Measurements from ENCODE around the gene CLSTN1. TPM values are rescaled to one million over a fixed set of nuclear protein-coding genes. Genes with fewer than 3 reads are reported as not detected.
"Not testable (repeated sequence)": the region's sequence is repeated elsewhere in the genome, so short reads cannot be mapped to it uniquely, and the experiment has no call there.

Gene CLSTN1
- total RNA-seq, 1 donor from 2014 or later, result 75.4 TPM

DNA sequence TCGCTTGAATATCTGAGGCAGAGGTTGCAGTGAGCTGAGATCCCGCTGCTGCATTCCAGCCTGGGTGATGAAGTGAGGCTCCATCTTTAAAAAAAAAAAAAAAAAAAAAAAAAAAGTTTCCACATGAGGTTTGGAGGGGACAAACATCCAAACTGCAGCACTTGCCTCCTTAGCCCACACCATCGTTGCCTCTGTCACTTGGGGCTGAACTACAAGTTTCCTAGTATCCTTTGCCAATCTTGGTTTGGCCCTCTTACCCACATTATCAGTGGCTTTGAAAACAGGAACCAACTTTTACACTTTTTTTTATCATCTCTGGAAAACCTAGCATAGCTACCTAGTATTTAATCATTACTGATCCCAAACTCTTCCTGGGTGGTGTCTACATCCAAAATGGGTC lies 59.2 kb downstream of the CLSTN1 start:
- Mint-ChIP-seq H3K4me1 (peaks cover 27% of the 10 kb centered on the region), H3K27me3 (ENCODE audit: insufficient read depth, low read depth) (peaks cover 2% of the 10 kb centered on the region), H3K27ac (peak overlapping the region; percentile 12), H3K9me3 (no peaks in the 10 kb centered on the region), H3K36me3 (peaks cover 19% of the 10 kb centered on the region), H3K4me3 (no peak overlapping the region)
- Histone ChIP-seq H3K4me2 (no peak overlapping the region), H3K36me3 (no peaks in the 10 kb centered on the region), H3K4me1 (peaks cover 8% of the 10 kb centered on the region), H3K79me2 (ENCODE audit: low read depth) (peaks cover 90% of the 10 kb centered on the region), H3K4me3 (no peak overlapping the region), H3K9ac (no peak overlapping the region), H3K27me3 (no peaks in the 10 kb centered on the region), H2AFZ (replicated peaks) (no peak overlapping the region), H3K9me3 (ENCODE audit: low read depth) (no peaks in the 10 kb centered on the region), H3F3A (ENCODE audit: low read depth) (peaks cover 26% of the 10 kb centered on the region), H4K20me1 (ENCODE audit: low read depth) (peaks cover 76% of the 10 kb centered on the region), H3K27ac (no peak overlapping the region)
- DNase-seq (ENCODE audit: low spot score), result no peak
- TF ChIP-seq EZH2phosphoT487 (IDR thresholded peaks at IDR 0.05) (no peak), EZH2 (IDR thresholded peaks at IDR 0.05) (no peak), CTCF (IDR thresholded peaks at IDR 0.05) (no peak)

DNA sequence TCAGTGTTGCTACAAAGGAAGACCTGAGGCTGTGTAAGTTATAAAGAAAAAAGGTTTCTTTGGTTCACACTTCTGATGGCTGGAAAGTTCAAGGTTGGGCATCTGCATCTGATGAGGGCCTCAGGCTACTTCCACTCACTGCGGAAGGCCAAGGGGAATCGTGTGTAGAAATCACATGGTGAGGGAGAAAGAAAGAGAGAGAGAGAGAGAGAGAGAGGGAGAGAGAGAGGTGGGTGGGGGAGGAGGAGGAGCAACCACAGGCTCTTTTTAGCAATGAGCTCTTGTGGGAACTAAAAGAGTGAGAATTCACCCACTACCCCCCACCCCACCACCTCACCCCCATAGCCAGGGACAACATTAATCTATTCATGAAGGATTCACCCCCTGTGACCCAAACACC lies 59.9 kb downstream of the CLSTN1 start:
- Mint-ChIP-seq H3K27me3 (ENCODE audit: insufficient read depth, low read depth) (peaks cover 2% of the 10 kb centered on the region), H3K9me3 (no peaks in the 10 kb centered on the region), H3K36me3 (peaks cover 20% of the 10 kb centered on the region), H3K27ac (no peak overlapping the region), H3K4me1 (peaks cover 28% of the 10 kb centered on the region), H3K4me3 (no peak overlapping the region)
- no peak overlapping the region for H3K4me2 ChIP-seq
- no peak overlapping the region for H3K4me3 ChIP-seq
- H3K4me1 ChIP-seq, result peaks cover 8% of the 10 kb centered on the region
- no peak overlapping the region for H3K9ac ChIP-seq
- peak overlapping the region; percentile 25 for H3K27ac ChIP-seq
- peaks cover 78% of the 10 kb centered on the region for H4K20me1 ChIP-seq (ENCODE audit: low read depth)
- DNase-seq (ENCODE audit: low spot score), result no peak
- H3K9me3 ChIP-seq (ENCODE audit: low read depth), result no peaks in the 10 kb centered on the region
- peaks cover 23% of the 10 kb centered on the region for H3F3A ChIP-seq (ENCODE audit: low read depth)
- H3K36me3 ChIP-seq, result no peaks in the 10 kb centered on the region
- H3K79me2 ChIP-seq (ENCODE audit: low read depth), result peaks cover 90% of the 10 kb centered on the region
- no peak overlapping the region for H2AFZ ChIP-seq (replicated peaks)
- TF ChIP-seq CTCF (IDR thresholded peaks at IDR 0.05) (no peak), EZH2 (IDR thresholded peaks at IDR 0.05) (no peak), EZH2phosphoT487 (IDR thresholded peaks at IDR 0.05) (no peak)
- H3K27me3 ChIP-seq, result no peaks in the 10 kb centered on the region

DNA sequence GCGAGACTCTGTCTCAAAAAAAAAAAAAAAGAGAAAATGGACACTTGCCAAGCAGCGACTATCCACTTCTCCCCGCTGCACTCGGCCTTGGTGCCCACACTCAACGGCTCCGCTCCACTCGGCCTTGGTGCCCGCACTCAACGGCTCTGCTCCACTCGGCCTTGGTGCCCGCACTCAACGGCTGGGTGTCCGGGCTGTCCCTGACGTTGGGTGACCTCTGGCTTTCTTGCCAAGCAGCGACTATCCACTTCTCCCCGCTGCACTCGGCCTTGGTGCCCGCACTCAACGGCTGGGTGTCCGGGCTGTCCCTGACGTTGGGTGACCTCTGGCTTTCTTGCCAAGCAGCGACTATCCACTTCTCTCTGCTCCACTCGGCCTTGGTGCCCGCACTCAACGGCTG lies 61.3 kb downstream of the CLSTN1 start:
- not testable (repeated sequence) for H3K27ac Mint-ChIP-seq; H2AFZ ChIP-seq (replicated peaks); DNase-seq (ENCODE audit: low spot score); H3K4me1 ChIP-seq; H3K27ac ChIP-seq; H3K9ac ChIP-seq; H3K4me3 ChIP-seq; H3K27me3 ChIP-seq; H3K9me3 Mint-ChIP-seq; H3K27me3 Mint-ChIP-seq (ENCODE audit: insufficient read depth, low read depth); H3K4me3 Mint-ChIP-seq; H3K36me3 ChIP-seq; H3K4me2 ChIP-seq; H3K9me3 ChIP-seq (ENCODE audit: low read depth)
- peaks cover 18% of the 10 kb centered on the region for H3F3A ChIP-seq (ENCODE audit: low read depth)
- H3K4me1 Mint-ChIP-seq, result peaks cover 35% of the 10 kb centered on the region
- H3K36me3 Mint-ChIP-seq, result peaks cover 29% of the 10 kb centered on the region
- peaks cover 70% of the 10 kb centered on the region for H4K20me1 ChIP-seq (ENCODE audit: low read depth)
- H3K79me2 ChIP-seq (ENCODE audit: low read depth), result peaks cover 97% of the 10 kb centered on the region

- Histone ChIP-seq H3K27me3 (no peaks in the 10 kb centered on the region), H2AFZ (replicated peaks) (no peak overlapping the region), H3K36me3 (no peaks in the 10 kb centered on the region), H3K4me1 (peaks cover 8% of the 10 kb centered on the region), H3K27ac (no peak overlapping the region), H3F3A (ENCODE audit: low read depth) (peaks cover 15% of the 10 kb centered on the region), H3K9ac (no peak overlapping the region), H4K20me1 (ENCODE audit: low read depth) (peaks cover 65% of the 10 kb centered on the region), H3K4me3 (no peak overlapping the region), H3K79me2 (ENCODE audit: low read depth) (peaks cover 97% of the 10 kb centered on the region), H3K9me3 (ENCODE audit: low read depth) (no peaks in the 10 kb centered on the region), H3K4me2 (no peak overlapping the region)
- Mint-ChIP-seq H3K9me3 (peaks cover 4% of the 10 kb centered on the region), H3K36me3 (peaks cover 29% of the 10 kb centered on the region), H3K27me3 (ENCODE audit: insufficient read depth, low read depth) (peaks cover 2% of the 10 kb centered on the region), H3K27ac (no peak overlapping the region), H3K4me1 (peaks cover 33% of the 10 kb centered on the region), H3K4me3 (no peak overlapping the region)
- no peak for DNase-seq (ENCODE audit: low spot score)
- no peak for TF ChIP-seq EZH2 (IDR thresholded peaks at IDR 0.05)
These were observed 61.9 kb downstream of the CLSTN1 start for GRCh38 chr1:9761855-9762254.

All from neural progenitor cell (in vitro differentiated cells).